ENCODE data around the gene FAM32A.

Gene FAM32A

GRCh38 chr19:16232127-16232526 is 46.9 kb downstream of the FAM32A start:
- H3K27ac ChIP-seq = no peak overlapping the region
- TF ChIP-seq CTCF (conservative IDR thresholded peaks at IDR 0.05) = no peak

DNA sequence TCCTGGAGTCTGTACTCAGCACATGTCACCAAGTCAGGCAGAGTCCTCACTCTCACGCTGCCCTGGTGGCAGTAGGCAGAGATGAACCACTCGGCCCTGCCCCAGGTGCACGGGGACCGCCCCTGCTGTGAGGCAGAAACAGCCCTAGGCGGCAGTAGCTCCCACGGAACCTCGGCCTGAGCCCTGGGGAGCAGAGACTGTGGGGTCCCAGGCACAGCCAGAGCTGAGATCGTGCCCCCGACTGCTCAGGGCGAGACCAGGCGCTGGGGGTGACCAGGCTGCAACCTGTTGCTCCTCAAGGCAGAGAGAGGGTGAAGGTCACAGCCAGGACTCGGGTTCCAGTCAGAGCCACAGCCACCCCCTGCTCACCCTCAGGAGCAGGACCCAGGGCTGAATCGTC is 47.4 kb downstream of the FAM32A start:
- H3K27ac ChIP-seq = no peak overlapping the region
- TF ChIP-seq CTCF (conservative IDR thresholded peaks at IDR 0.05) = no peak

- no peak overlapping the region for H3K27ac ChIP-seq
- TF ChIP-seq CTCF (conservative IDR thresholded peaks at IDR 0.05) = no peak
These were observed 48.0 kb downstream of the FAM32A start for GRCh38 chr19:16233081-16233776.

- no peak for TF ChIP-seq CTCF (conservative IDR thresholded peaks at IDR 0.05)
- no peak overlapping the region for H3K27ac ChIP-seq
These were observed 48.8 kb downstream of the FAM32A start for GRCh38 chr19:16233836-16234551.

DNA sequence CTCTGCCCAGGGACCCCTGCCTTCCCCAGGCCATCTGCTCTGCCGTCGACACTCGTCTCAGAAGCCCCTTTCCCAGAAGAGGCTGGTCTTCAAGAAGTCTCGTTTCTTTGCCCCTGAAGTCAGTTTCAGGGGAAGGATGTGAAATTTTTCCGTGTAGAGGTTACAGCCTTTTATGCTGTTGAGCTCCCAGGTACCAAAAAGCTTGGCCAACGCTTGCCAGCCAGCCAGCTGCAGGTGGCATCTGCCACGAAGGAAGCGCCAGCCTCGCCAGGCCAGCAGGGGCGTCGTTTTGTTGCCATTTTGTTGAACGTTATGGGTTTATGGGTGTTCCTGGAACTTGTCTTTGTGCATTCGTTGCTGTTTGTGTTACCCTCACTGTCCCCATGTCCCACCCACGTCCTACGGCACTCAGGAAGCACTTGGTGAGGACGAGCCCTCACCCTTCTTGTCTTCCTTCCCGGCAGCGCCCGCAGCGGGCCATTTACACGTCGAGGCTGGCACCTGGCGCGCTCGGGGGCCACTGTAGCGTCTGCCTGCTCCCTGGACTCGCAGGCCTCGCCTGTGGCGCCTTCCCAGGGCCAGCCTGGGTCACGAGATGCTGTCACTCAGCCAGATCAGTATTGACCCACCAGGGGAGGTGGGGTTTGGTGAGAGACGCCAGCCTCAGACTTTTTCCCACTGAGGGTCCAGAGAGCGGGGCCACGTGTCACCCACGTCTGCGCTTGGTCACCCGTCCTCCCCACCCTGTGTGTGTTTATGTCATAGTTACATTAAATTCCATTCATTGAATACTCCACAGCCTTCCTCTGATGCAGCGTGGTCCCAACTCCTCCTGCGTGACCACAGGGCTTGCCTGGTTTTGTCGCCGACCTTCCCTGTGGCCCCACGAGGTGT is 49.6 kb downstream of the FAM32A start:
- H3K27ac ChIP-seq = no peak overlapping the region
- TF ChIP-seq CTCF (conservative IDR thresholded peaks at IDR 0.05) = no peak

DNA sequence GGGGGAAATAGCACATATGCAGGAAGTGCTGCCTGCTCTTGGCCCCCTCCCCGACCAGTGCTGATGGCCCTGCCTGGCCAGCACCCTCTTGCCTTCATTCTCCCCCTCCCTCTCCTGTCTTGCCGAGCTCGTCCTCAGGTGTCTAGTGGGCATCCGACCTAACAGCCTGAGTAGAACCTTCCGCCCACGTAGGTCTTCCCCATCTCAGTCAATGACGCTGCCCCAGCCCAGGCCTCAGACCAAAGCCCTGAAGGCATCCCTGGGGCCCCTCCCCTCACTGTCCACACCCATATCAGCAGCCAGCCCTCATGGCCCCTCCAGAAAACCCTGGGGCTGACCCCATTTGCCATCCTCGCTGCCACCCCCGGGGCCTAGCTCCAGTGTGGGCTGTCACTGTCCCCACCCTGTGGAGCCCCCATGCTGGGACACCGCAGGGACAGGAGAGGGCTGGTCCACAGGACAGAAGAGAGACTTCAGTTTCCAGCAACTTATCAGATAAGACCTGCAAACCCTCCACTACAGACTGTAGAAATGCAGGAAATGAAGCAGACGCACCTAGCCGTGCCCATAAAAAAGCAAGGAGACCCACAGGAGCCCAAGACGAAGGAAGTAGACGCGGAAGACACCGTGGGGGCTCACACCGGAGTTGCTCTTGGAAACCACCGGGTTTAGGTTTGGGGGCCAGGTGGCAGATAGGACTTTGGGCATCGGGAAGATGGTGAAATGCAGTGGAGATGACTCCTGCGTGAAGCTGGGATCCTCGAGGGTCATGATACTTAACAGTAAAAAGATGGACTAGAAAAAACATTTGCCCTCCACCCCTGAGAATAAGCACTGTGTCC is 50.8 kb downstream of the FAM32A start:
- TF ChIP-seq CTCF (conservative IDR thresholded peaks at IDR 0.05) = no peak
- H3K27ac ChIP-seq = no peak overlapping the region

All from VCaP (cell line).